HepG2 (cell line): ENCODE measurements around the gene BBS4. TPM values are rescaled to one million over a fixed set of nuclear protein-coding genes. Genes with fewer than 3 reads are reported as not detected.

Experiments
- ATAC-seq: fragments of 200-7000 bp; cut with Tn5 transposase; 3 replicates; pipeline ENCODE4 v1.9.1; 2020; ENCODE audit warnings: mild to moderate bottlenecking, moderate library complexity
- BruUV-seq: library from RNA; stranded (reverse); fragments of 400-500 nt; replicated peaks from 2 replicates; lab custom pipeline; 2021; lab: Mats Ljungman, UMichigan
- CTCF ChIA-PET: fragments of 300-600 bp; formaldehyde crosslinking; extraction: SDS; loops from one replicate; lab custom pipeline; 2021; ENCODE audit warnings: low total read pairs, inconsistent platforms, low intra/inter-chr PET ratio; lab: Yijun Ruan, JAX
- POLR2A ChIA-PET: fragments of 350-600 bp; sonication (Branson Sonifier 250); formaldehyde crosslinking; loops from one replicate; lab custom pipeline; 2020; ENCODE audit warnings: antibody characterized with exemption, inconsistent platforms; lab: Yijun Ruan, JAX
- DNase-seq: peaks from one replicate; pipeline ENCODE4 v3.0.0-alpha.2; 2015; ENCODE audit warnings: low spot score
- FAIRE-seq: peaks from 3 replicates; lab custom pipeline; 2011; peaks lifted over from hg19 to GRCh38; lab: Jason Lieb, UNC
- H2AFZ ChIP-seq: one replicate; pipeline ENCODE4 v1.6.1; 2011; ENCODE audit warnings: low read length, inconsistent platforms
- H3K27ac ChIP-seq: fragments of 300-600 bp; 3 replicates; pipeline ENCODE4 v1.8.0; 2011; ENCODE audit warnings: mixed run types, mild to moderate bottlenecking, mixed read lengths, low read length, inconsistent platforms; ENCODE audit not compliant: insufficient read depth; ENCODE audit errors: extremely low read length
- H3K27me3 ChIP-seq, 2 experiments: fragments of 200-600 bp in 1 of 2; 2 replicates in 1 of 2; 3 replicates in 1 of 2; pipeline versions ENCODE4 v1.6.0 to v1.8.0; 2011; ENCODE audit warnings: low read length in 2 of 2, mild to moderate bottlenecking in 2 of 2, moderate library complexity in 2 of 2, inconsistent platforms in 1 of 2; ENCODE audit not compliant: insufficient read depth in 2 of 2, control insufficient read depth in 1 of 2
- H3K36me3 ChIP-seq, 2 experiments: fragments of 200-600 bp in 1 of 2; replicated peaks in 1 of 2; 2 replicates in 1 of 2; 3 replicates in 1 of 2; pipeline versions ENCODE4 v1.5.1 to v1.8.0; 2011; ENCODE audit warnings: low read length in 2 of 2, inconsistent platforms in 1 of 2; ENCODE audit not compliant: insufficient read depth in 2 of 2, control insufficient read depth in 1 of 2
- H3K4me1 ChIP-seq: 2 replicates; pipeline ENCODE4 v1.5.1; 2012; ENCODE audit warnings: low read length, inconsistent platforms; ENCODE audit not compliant: insufficient read depth
- H3K4me2 ChIP-seq: 2 replicates; pipeline ENCODE4 v1.6.0; 2011; ENCODE audit warnings: low read depth, low read length, inconsistent platforms
- H3K4me3 ChIP-seq, 3 experiments: fragments of 200-600 bp in 1 of 3; sonication (generic), shearing (Covaris generic) in 1 of 3; replicated peaks in 1 of 3; 2 replicates each; pipeline ENCODE4 v1.5.1; 2011 to 2016; ENCODE audit warnings: low read length in 3 of 3, inconsistent platforms in 2 of 3, low read depth in 2 of 3, mild to moderate bottlenecking in 2 of 3, control low read depth in 1 of 3, mixed read lengths in 1 of 3; ENCODE audit not compliant: insufficient read depth in 1 of 3
- H3K79me2 ChIP-seq: one replicate; pipeline ENCODE4 v1.6.1; 2011; ENCODE audit warnings: low read length, inconsistent platforms; ENCODE audit not compliant: insufficient read depth
- H3K9ac ChIP-seq: 2 replicates; pipeline ENCODE4 v1.6.0; 2011; ENCODE audit warnings: mild to moderate bottlenecking, low read depth, low read length, inconsistent platforms; ENCODE audit not compliant: insufficient read depth
- H3K9me3 ChIP-seq: 2 replicates; pipeline ENCODE4 v1.5.1; 2012; ENCODE audit warnings: mild to moderate bottlenecking, low read length
- H4K20me1 ChIP-seq: 2 replicates; pipeline ENCODE4 v1.6.0; 2011; ENCODE audit warnings: inconsistent platforms, mild to moderate bottlenecking, low read length, moderate library complexity; ENCODE audit not compliant: insufficient read depth
- CHD4 ChIP-seq: fragments of 200-600 bp; sonication (generic); IDR thresholded peaks from 2 replicates; pipeline ENCODE4 v1.7.0; 2017; ENCODE audit warnings: mild to moderate bottlenecking, low read length, borderline replicate concordance
- DMAP1 ChIP-seq: IDR thresholded peaks from 2 replicates; pipeline ENCODE4 v1.6.1; 2016
- ESRRA ChIP-seq: sonication (generic); formaldehyde crosslinking; IDR thresholded peaks from 2 replicates; pipeline ENCODE4 v1.5.1; 2020; ENCODE audit warnings: mild to moderate bottlenecking, low read depth, missing genetic modification reagents
- HNF4A ChIP-seq: sonication (generic); formaldehyde crosslinking; IDR thresholded peaks from 2 replicates; pipeline ENCODE4 v1.4.0; 2020; ENCODE audit warnings: missing genetic modification reagents
- MTF2 ChIP-seq: sonication (generic); formaldehyde crosslinking; IDR thresholded peaks from 2 replicates; pipeline ENCODE4 v1.5.0; 2020; ENCODE audit warnings: missing genetic modification reagents, borderline replicate concordance
- MXD4 ChIP-seq: IDR thresholded peaks from 2 replicates; pipeline ENCODE4 v1.6.1; 2016; ENCODE audit warnings: mild to moderate bottlenecking, missing biosample characterization, missing genetic modification reagents
- PCBP1 ChIP-seq: fragments of 200-400 bp; formaldehyde crosslinking; IDR thresholded peaks from 2 replicates; pipeline ENCODE4 v1.6.1; 2017; ENCODE audit warnings: mild to moderate bottlenecking, low read depth, low read length, borderline replicate concordance
- RARA ChIP-seq: IDR thresholded peaks from 2 replicates; pipeline ENCODE4 v1.6.1; 2016; ENCODE audit warnings: missing genetic modification reagents, missing compliant biosample characterization
- SNAI1 ChIP-seq: sonication (generic); formaldehyde crosslinking; IDR thresholded peaks from 2 replicates; pipeline ENCODE4 v1.5.0; 2020; ENCODE audit warnings: mild to moderate bottlenecking, missing genetic modification reagents, borderline replicate concordance
- TARDBP ChIP-seq: sonication (generic); formaldehyde crosslinking; IDR thresholded peaks from 2 replicates; pipeline ENCODE4 v1.8.0; 2022; ENCODE audit warnings: mild to moderate bottlenecking, missing genetic modification reagents
- TBL1XR1 ChIP-seq: fragments of 150-350 bp; IDR thresholded peaks from 2 replicates; pipeline ENCODE4 v1.6.1; 2014; ENCODE audit warnings: borderline replicate concordance, low read length; ENCODE audit not compliant: partially characterized antibody
- THAP11 ChIP-seq: IDR thresholded peaks from 2 replicates; pipeline ENCODE4 v1.6.1; 2016; ENCODE audit warnings: missing biosample characterization, missing genetic modification reagents
- ZFY ChIP-seq: sonication (generic); formaldehyde crosslinking; IDR thresholded peaks from 2 replicates; pipeline ENCODE4 v1.4.0; 2020; ENCODE audit warnings: missing genetic modification reagents
- ZNF225 ChIP-seq: sonication (generic); formaldehyde crosslinking; IDR thresholded peaks from 2 replicates; pipeline ENCODE4 v1.4.0; 2020; ENCODE audit warnings: mild to moderate bottlenecking, missing genetic modification reagents
- ZNF670 ChIP-seq: sonication (generic); formaldehyde crosslinking; IDR thresholded peaks from 2 replicates; pipeline ENCODE4 v1.8.0; 2022; ENCODE audit warnings: mild to moderate bottlenecking, missing genetic modification reagents, borderline replicate concordance
- ZNF878 ChIP-seq: sonication (generic); formaldehyde crosslinking; IDR thresholded peaks from 2 replicates; pipeline ENCODE4 v1.8.1; 2023; ENCODE audit warnings: mild to moderate bottlenecking, missing genetic modification reagents, moderate library complexity
- WGBS: methylation state at CpG from one replicate; pipeline ENCODE4 v1.1.6; 2017; ENCODE audit warnings: low lambda C conversion rate; 5-methylcytosine and 5-hydroxymethylcytosine counted together
- in situ Hi-C: cut with HindIII; loops from 2 replicates; pipeline ENCODE4 v1.10.0; 2017; ENCODE audit warnings: low pct_unique_long_range_greater_than_20kb; ENCODE audit not compliant: extremely low pct_ligation_motif_present
- intact Hi-C: fragments of 100-400 bp; cut with micrococcal nuclease; formaldehyde crosslinking; loops from one replicate; pipeline ENCODE4 v1.10.0; 2022; ENCODE audit not compliant: unreplicated experiment
- polyA plus RNA-seq, 8 experiments: library from polyadenylated mRNA; depleted of rRNA in 3 of 8; stranded (reverse) in 7 of 8; unstranded in 1 of 8; fragments of >200 nt; fragmentation: Illumina TruSeq in 4 of 8; extraction: Trizol in 4 of 8; gene quantifications; 2 replicates each; pipeline versions ENCODE4 v1.2.1 to v1.2.3, GENCODE V29; 2011 to 2016; ENCODE audit warnings: low read depth in 4 of 8, missing spikeins in 1 of 8, mixed read lengths in 1 of 8; ENCODE audit not compliant: insufficient read depth in 1 of 8
- total RNA-seq, 5 experiments: library from RNA; depleted of rRNA; stranded (reverse); fragments of >200 nt; fragmentation: Illumina TruSeq; extraction: Trizol; gene quantifications; 2 replicates each; pipeline ENCODE4 v1.2.3, GENCODE V29; 2016; ENCODE audit warnings: low read depth in 1 of 5
- TF ChIP-seq, protein P1 (sequence below): sonication (generic); formaldehyde crosslinking; IDR thresholded peaks from 2 replicates; pipeline ENCODE4 v1.5.0; 2020; ENCODE audit warnings: mild to moderate bottlenecking, missing genetic modification reagents
- TF ChIP-seq, protein P2 (sequence below): IDR thresholded peaks from 2 replicates; pipeline ENCODE4 v1.6.1; 2016; ENCODE audit warnings: missing compliant biosample characterization, missing genetic modification reagents, borderline replicate concordance
- TF ChIP-seq, protein P3 (sequence below): sonication (generic); formaldehyde crosslinking; IDR thresholded peaks from 2 replicates; pipeline ENCODE4 v1.8.0; 2022; ENCODE audit warnings: mild to moderate bottlenecking, missing genetic modification reagents, moderate library complexity

BBS4 gene
- total and polyA plus RNA-seq, 2 of the 13 experiments (the other 11 are each of a cell fraction or from before 2014, with no cell fraction given), result 16.0 to 21.3 TPM

DNA sequence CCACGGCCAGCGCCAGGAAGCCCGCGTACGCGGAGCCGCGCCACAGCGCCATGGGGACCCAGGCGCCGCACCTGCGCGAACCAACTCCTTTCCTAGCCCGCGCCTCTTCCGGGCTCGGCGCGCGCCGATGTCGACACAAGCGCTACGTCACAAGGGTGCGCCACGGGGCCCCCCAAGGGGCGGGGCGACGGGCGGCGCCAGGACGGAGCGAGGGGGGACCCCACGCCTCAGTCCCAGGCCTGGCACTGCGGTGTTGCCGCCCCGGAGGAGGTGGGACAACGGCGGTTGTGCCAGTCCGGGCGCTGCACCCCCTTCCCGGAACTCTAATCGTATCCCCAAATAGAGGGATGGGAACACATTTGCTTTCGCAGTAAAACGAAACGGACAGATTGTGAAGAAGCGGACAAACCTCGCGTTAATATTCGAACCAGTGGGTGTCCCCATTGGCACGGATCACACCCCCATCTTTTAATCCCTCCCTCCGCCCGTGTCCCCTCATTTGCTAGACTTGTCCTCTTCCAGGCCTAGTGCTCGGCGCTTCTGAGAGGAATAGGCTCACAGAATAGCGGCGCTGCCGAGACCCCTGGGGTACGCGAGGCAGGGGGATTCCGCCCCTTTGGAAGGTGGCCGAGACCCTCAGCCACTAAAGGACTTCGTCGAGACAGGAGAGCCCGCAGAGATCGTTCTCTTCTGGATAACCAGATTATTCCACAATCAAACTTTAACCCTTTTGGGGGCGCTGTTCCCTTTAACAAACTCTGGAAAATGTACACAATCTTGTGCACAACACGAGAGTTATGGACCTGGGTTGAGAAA is 97.8 kb downstream of the BBS4 start, which contains the start of gene ADPGK (continued):
- TF ChIP-seq, protein P1, sequence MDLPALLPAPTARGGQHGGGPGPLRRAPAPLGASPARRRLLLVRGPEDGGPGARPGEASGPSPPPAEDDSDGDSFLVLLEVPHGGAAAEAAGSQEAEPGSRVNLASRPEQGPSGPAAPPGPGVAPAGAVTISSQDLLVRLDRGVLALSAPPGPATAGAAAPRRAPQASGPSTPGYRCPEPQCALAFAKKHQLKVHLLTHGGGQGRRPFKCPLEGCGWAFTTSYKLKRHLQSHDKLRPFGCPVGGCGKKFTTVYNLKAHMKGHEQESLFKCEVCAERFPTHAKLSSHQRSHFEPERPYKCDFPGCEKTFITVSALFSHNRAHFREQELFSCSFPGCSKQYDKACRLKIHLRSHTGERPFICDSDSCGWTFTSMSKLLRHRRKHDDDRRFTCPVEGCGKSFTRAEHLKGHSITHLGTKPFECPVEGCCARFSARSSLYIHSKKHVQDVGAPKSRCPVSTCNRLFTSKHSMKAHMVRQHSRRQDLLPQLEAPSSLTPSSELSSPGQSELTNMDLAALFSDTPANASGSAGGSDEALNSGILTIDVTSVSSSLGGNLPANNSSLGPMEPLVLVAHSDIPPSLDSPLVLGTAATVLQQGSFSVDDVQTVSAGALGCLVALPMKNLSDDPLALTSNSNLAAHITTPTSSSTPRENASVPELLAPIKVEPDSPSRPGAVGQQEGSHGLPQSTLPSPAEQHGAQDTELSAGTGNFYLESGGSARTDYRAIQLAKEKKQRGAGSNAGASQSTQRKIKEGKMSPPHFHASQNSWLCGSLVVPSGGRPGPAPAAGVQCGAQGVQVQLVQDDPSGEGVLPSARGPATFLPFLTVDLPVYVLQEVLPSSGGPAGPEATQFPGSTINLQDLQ (CRISPR knock-in tag), result no peak
- TF ChIP-seq TBL1XR1 (peak; percentile 63), THAP11 (CRISPR knock-in tag) (peak; percentile 95), PCBP1 (0 out of 2 replicates have a peak, but pooled peaks have one; percentile 58), ZFY (CRISPR knock-in tag) (peak; percentile 90)
- TF ChIP-seq, protein P2, sequence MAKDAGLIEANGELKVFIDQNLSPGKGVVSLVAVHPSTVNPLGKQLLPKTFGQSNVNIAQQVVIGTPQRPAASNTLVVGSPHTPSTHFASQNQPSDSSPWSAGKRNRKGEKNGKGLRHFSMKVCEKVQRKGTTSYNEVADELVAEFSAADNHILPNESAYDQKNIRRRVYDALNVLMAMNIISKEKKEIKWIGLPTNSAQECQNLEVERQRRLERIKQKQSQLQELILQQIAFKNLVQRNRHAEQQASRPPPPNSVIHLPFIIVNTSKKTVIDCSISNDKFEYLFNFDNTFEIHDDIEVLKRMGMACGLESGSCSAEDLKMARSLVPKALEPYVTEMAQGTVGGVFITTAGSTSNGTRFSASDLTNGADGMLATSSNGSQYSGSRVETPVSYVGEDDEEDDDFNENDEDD, result peak; percentile 89; the same call in 1 of the 2 replicates

DNA sequence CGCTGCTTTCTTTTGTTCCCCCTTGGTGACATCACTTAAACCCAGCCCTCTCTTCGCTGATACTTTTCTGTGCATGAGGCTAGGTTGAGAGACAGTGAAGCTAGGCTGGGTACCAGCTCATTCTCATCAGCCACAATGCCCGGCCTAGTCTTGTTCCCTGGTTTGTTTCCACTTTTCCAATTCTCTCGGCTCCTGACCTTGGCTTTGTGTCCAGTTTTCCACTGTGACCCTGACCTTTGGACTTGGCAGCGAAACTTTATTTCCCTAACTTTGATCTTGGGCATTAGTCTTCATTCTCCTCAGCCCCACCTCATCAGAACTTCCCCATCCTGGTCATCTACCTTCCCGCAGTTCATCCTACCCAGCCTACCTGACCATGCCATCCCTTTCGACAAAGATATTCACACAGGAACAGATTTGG is 98.5 kb downstream of the BBS4 start:
- ChIA-PET POLR2A (interaction anchor here (1.0 kb wide), 1 partner anchor 33 kb away, joined by 3 read pairs; no protein-coding TSS in a partner anchor), CTCF (no interaction called here)
- FAIRE-seq (no peak), DNase-seq (no peak), ATAC-seq (peak; percentile 34)
- peak overlapping the region; percentile 85 to 94 (median 93) for H3K4me3 ChIP-seq
- peak overlapping the region; percentile 77 for H3K27ac ChIP-seq
- WGBS, result 18% methylated on average over 7 of the region's 7 CpGs
- no peaks in the 10 kb centered on the region for H3K9me3 ChIP-seq
- BruUV-seq, result no TSS peak
- peak overlapping the region; percentile 67 for H2AFZ ChIP-seq
- H3K36me3 ChIP-seq, result no peaks in the 10 kb centered on the region
- peak overlapping the region; percentile 98 for H3K4me2 ChIP-seq
- H4K20me1 ChIP-seq, result no peaks in the 10 kb centered on the region; the same call in 1 of the 2 replicates
- peak overlapping the region; percentile 86 for H3K9ac ChIP-seq
- intact Hi-C loops (loop anchor here (5.0 kb wide), 2 partner anchors 62 to 268 kb away; partner anchors contain the start of gene NEO1), in situ Hi-C loops (no loop called here)
- peaks cover 0 to 4% of the 10 kb centered on the region in 2 experiments; a peak in 1 of 5 replicates for H3K27me3 ChIP-seq
- peaks cover 32% of the 10 kb centered on the region for H3K79me2 ChIP-seq
- H3K4me1 ChIP-seq, result peaks cover 46% of the 10 kb centered on the region
- TF ChIP-seq HNF4A (CRISPR knock-in tag) (0 out of 2 replicates have a peak, but pooled peaks have one; percentile 39), RARA (CRISPR knock-in tag) (peak; percentile 42; the same call in 1 of the 2 replicates), TARDBP (0 out of 2 replicates have a peak, but pooled peaks have one; percentile 25), DMAP1 (CRISPR knock-in tag) (no peak), ZNF878 (no peak), CHD4 (0 out of 2 replicates have a peak, but pooled peaks have one; percentile 3), MTF2 (CRISPR knock-in tag) (no peak), ZNF670 (peak; percentile 32; the same call in 1 of the 2 replicates), MXD4 (CRISPR knock-in tag) (no peak), ESRRA (0 out of 2 replicates have a peak, but pooled peaks have one; percentile 23), SNAI1 (CRISPR knock-in tag) (no peak), ZNF225 (no peak)
- TF ChIP-seq, protein P3, sequence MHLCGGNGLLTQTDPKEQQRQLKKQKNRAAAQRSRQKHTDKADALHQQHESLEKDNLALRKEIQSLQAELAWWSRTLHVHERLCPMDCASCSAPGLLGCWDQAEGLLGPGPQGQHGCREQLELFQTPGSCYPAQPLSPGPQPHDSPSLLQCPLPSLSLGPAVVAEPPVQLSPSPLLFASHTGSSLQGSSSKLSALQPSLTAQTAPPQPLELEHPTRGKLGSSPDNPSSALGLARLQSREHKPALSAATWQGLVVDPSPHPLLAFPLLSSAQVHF (CRISPR knock-in tag), result no peak
